Measurements from ENCODE around the gene BOD1.

The BOD1 gene

DNA sequence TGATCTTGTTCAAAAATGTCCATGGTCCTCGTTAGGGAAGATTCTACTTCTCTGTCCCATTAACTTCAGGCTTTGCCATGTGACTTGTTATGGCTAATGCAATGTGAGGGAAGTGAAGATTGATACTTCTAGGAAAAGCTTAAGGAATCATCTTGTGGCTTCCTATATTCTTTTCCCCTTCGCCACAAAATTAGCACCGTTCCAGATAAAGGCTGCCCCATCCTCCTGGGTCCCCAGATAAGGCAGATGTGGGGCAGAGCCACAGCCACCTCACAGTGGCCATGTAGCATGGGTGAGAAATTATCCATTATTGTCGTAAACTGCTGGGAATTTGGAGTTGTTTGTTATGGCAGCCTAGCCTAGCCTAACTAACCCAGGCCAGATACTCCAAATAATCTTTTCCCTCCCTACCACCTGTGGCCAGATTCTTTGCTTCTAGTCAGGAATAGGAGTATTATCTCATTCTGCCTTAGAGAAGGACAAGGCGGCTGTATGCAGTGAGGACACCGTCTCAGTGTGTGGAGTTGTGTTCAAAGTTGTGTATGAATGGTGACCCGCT is 31.9 kb upstream of the BOD1 start:
- no peaks in the 10 kb centered on the region for H3K9me3 ChIP-seq (replicated peaks; ENCODE audit: low read length)
- H3K4me2 ChIP-seq (ENCODE audit: low read length): no peak overlapping the region
- H3K36me3 ChIP-seq (ENCODE audit: insufficient read depth, low read length): no peaks in the 10 kb centered on the region
- H3K9ac ChIP-seq (ENCODE audit: low read depth, low read length): no peak overlapping the region
- no peaks in the 10 kb centered on the region for H3K4me1 ChIP-seq (ENCODE audit: control insufficient read depth, insufficient read depth, low read length)
- H3K27me3 ChIP-seq (ENCODE audit: control insufficient read depth, insufficient read depth, low read length): peaks cover 61% of the 10 kb centered on the region
- H3K4me3 ChIP-seq (ENCODE audit: low read length): no peak overlapping the region

DNA sequence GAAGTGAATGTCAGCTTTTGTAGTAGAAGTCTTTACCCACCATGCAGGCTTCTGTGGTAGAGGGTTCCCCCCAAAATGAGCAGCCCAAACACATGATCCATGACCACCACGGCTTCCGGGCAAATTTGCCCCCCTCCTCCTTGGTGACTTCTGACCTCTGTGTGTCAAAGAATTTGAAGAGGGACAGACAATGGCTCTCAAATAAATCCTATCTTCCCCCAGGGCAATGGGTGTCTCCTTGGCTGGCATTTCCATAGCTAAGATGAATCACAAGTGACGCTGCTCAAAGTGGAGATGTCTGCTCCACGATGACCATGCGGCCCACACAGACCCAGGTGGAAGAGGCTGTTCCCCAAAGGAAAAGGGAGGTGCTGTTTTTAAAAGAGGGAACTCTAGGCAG is 30.2 kb upstream of the BOD1 start:
- no peaks in the 10 kb centered on the region for H3K4me1 ChIP-seq (ENCODE audit: control insufficient read depth, insufficient read depth, low read length)
- no peaks in the 10 kb centered on the region for H3K9me3 ChIP-seq (replicated peaks; ENCODE audit: low read length)
- H3K9ac ChIP-seq (ENCODE audit: low read depth, low read length): no peak overlapping the region
- no peak overlapping the region for H3K4me2 ChIP-seq (ENCODE audit: low read length)
- H3K4me3 ChIP-seq (ENCODE audit: low read length): no peak overlapping the region
- H3K36me3 ChIP-seq (ENCODE audit: insufficient read depth, low read length): no peaks in the 10 kb centered on the region
- peaks cover 64% of the 10 kb centered on the region for H3K27me3 ChIP-seq (ENCODE audit: control insufficient read depth, insufficient read depth, low read length)

DNA sequence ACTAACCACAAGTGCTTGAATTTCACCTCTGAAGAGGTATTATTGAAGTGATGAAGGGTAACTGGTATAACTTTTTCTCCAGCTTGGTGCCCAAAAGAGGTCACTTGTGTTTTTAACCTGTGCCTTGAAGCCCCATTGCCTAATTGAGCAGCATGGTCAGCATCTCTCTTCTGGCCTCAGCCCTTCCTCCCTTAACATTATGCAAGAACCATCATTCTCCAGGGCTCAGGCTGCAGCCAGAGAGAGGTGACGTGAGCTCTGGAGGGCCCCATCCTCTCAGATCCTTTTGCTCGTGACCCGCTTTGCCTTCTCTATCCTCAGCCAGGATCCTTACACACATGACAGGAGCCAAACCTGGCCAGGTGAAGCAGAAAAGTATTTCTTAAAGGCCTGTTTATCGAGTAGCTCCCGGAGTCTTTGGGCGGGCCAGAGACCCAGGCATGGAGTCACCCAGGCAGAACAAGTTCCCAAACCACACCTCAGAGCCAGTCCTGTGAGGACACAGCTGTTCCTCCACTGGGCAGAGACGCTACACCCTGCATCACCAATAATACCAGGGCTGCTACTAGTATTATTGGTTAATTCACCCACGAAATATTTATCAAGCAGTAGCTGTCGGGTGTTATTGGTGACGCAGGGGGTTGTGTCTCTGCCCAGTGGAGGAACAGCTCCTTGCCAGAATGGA is 29.6 kb upstream of the BOD1 start:
- H3K27me3 ChIP-seq (ENCODE audit: control insufficient read depth, insufficient read depth, low read length): peaks cover 61% of the 10 kb centered on the region
- H3K4me1 ChIP-seq (ENCODE audit: control insufficient read depth, insufficient read depth, low read length): no peaks in the 10 kb centered on the region
- no peaks in the 10 kb centered on the region for H3K9me3 ChIP-seq (replicated peaks; ENCODE audit: low read length)
- no peak overlapping the region for H3K4me3 ChIP-seq (ENCODE audit: low read length)
- H3K4me2 ChIP-seq (ENCODE audit: low read length): no peak overlapping the region
- no peak overlapping the region for H3K9ac ChIP-seq (ENCODE audit: low read depth, low read length)
- no peaks in the 10 kb centered on the region for H3K36me3 ChIP-seq (ENCODE audit: insufficient read depth, low read length)

- Histone ChIP-seq H3K36me3 (ENCODE audit: insufficient read depth, low read length) (no peaks in the 10 kb centered on the region), H3K4me1 (ENCODE audit: control insufficient read depth, insufficient read depth, low read length) (no peaks in the 10 kb centered on the region), H3K9ac (ENCODE audit: low read depth, low read length) (no peak overlapping the region), H3K4me2 (ENCODE audit: low read length) (no peak overlapping the region), H3K4me3 (ENCODE audit: low read length) (no peak overlapping the region), H3K27me3 (ENCODE audit: control insufficient read depth, insufficient read depth, low read length) (peaks cover 61% of the 10 kb centered on the region), H3K9me3 (replicated peaks; ENCODE audit: low read length) (no peaks in the 10 kb centered on the region)
Observed at GRCh38 chr5:173645437-173645807, 29.0 kb upstream of the BOD1 start.

DNA sequence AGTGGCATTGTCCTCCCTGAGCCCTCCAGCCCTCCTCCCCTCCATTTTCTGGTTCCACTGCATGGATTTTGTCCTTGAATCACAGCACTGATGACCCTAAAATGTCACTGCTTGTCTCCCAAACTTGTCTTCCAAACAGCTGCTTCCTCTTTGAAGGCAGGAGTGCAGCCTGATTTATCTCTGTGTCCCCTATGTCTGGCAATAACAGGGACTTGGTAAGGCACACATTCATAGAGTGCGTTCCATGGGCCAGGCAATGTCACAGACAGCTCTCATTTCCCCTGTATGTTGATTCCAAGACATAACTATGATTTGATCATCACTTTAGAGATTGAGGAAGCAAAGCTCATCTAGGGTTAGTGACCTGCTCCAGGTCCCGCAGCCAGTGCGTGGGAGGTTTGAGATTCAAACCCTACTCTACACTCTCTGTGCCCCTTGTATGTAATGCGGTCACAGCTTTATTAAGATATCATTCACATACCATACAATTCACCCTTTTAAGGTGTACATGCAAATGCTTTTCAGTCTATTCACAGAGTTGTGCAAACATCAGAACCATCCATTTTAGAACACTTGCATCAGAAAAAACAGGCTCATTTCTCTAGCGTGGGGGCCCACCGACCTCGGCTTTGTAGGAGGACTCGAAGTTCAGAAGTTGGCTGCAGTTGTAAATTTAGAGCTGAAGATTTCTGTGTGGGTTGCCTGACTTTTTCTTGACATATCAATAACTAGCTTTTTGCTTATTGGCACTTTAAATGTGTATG is 28.4 kb upstream of the BOD1 start:
- Histone ChIP-seq H3K9ac (ENCODE audit: low read depth, low read length) (no peak overlapping the region), H3K4me3 (ENCODE audit: low read length) (no peak overlapping the region), H3K9me3 (replicated peaks; ENCODE audit: low read length) (no peaks in the 10 kb centered on the region), H3K27me3 (ENCODE audit: control insufficient read depth, insufficient read depth, low read length) (peaks cover 58% of the 10 kb centered on the region), H3K4me2 (ENCODE audit: low read length) (no peak overlapping the region), H3K4me1 (ENCODE audit: control insufficient read depth, insufficient read depth, low read length) (no peaks in the 10 kb centered on the region), H3K36me3 (ENCODE audit: insufficient read depth, low read length) (no peaks in the 10 kb centered on the region)

DNA sequence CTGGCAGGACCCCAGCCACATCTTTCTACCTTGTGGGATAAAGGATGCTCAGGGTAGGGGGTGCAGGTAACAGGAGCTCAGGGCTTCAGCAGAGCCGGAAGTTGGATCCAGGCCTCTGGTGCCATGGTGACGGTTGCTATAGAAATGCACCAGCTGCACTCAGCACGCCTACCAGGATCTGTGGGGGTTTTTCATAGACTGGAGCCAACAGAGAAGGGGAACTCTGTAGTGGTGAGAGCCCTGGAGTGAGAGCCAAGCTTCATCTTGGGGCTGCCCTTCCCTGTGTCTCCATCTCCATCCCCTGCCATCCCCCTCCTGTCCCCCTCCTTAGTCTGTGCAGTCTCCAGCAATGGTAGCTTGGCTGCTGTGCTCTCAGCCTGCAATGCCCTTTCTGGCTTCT is 27.5 kb upstream of the BOD1 start:
- H3K27me3 ChIP-seq (ENCODE audit: control insufficient read depth, insufficient read depth, low read length): peaks cover 55% of the 10 kb centered on the region
- no peak overlapping the region for H3K4me3 ChIP-seq (ENCODE audit: low read length)
- no peaks in the 10 kb centered on the region for H3K4me1 ChIP-seq (ENCODE audit: control insufficient read depth, insufficient read depth, low read length)
- no peaks in the 10 kb centered on the region for H3K9me3 ChIP-seq (replicated peaks; ENCODE audit: low read length)
- no peaks in the 10 kb centered on the region for H3K36me3 ChIP-seq (ENCODE audit: insufficient read depth, low read length)
- no peak overlapping the region for H3K9ac ChIP-seq (ENCODE audit: low read depth, low read length)
- no peak overlapping the region for H3K4me2 ChIP-seq (ENCODE audit: low read length)

GRCh38 chr5:173642895-173643481 is 26.5 kb upstream of the BOD1 start:
- Histone ChIP-seq H3K36me3 (ENCODE audit: insufficient read depth, low read length) (no peaks in the 10 kb centered on the region), H3K9ac (ENCODE audit: low read depth, low read length) (no peak overlapping the region), H3K4me2 (ENCODE audit: low read length) (no peak overlapping the region), H3K27me3 (ENCODE audit: control insufficient read depth, insufficient read depth, low read length) (peaks cover 49% of the 10 kb centered on the region), H3K4me1 (ENCODE audit: control insufficient read depth, insufficient read depth, low read length) (no peaks in the 10 kb centered on the region), H3K9me3 (replicated peaks; ENCODE audit: low read length) (no peaks in the 10 kb centered on the region), H3K4me3 (ENCODE audit: low read length) (no peak overlapping the region)

DNA sequence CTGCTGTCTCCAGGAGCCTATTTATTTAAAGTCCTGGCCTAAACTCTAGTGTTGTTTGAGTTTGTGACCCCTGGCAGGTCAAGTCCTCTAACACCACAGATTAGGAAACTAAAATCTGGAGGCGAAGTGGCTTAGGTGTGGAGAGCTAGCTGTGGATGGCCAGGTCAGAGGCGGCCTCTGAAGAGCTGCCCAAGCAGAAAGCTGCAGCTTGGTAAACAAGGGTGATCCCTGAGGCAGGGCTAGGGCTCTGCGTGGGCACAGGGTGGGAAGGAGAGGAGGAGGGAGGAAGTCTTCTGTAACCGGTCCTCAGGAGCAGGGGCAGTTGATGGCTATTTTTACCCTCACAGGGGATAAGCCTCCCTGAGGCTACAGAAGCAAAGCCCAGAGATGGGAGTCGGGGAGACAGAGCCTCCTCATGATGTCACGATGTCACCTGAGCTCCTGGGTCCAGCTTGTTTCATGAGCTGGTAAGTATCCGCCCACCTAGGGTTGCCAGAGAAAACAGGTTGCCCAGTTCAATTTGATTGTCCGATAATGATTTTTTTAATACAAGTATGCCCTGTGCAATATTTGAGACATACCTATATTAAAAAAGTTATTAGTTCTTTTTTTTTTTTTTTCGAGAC is 25.9 kb upstream of the BOD1 start:
- H3K9ac ChIP-seq (ENCODE audit: low read depth, low read length): no peak overlapping the region
- H3K36me3 ChIP-seq (ENCODE audit: insufficient read depth, low read length): no peaks in the 10 kb centered on the region
- H3K27me3 ChIP-seq (ENCODE audit: control insufficient read depth, insufficient read depth, low read length): peaks cover 53% of the 10 kb centered on the region
- H3K4me3 ChIP-seq (ENCODE audit: low read length): no peak overlapping the region
- H3K4me2 ChIP-seq (ENCODE audit: low read length): no peak overlapping the region
- no peaks in the 10 kb centered on the region for H3K9me3 ChIP-seq (replicated peaks; ENCODE audit: low read length)
- no peaks in the 10 kb centered on the region for H3K4me1 ChIP-seq (ENCODE audit: control insufficient read depth, insufficient read depth, low read length)

GRCh38 chr5:173640156-173640804 is 23.8 kb upstream of the BOD1 start:
- H3K4me1 ChIP-seq (ENCODE audit: control insufficient read depth, insufficient read depth, low read length): no peaks in the 10 kb centered on the region
- H3K4me2 ChIP-seq (ENCODE audit: low read length): no peak overlapping the region
- H3K4me3 ChIP-seq (ENCODE audit: low read length): no peak overlapping the region

GRCh38 chr5:173638126-173639040 is 21.9 kb upstream of the BOD1 start:
- no peaks in the 10 kb centered on the region for H3K9me3 ChIP-seq (replicated peaks; ENCODE audit: low read length)
- H3K36me3 ChIP-seq (ENCODE audit: insufficient read depth, low read length): no peaks in the 10 kb centered on the region
- no peak overlapping the region for H3K9ac ChIP-seq (ENCODE audit: low read depth, low read length)
- no peak overlapping the region for H3K4me2 ChIP-seq (ENCODE audit: low read length)
- no peak overlapping the region for H3K4me3 ChIP-seq (ENCODE audit: low read length)
- H3K27me3 ChIP-seq (ENCODE audit: control insufficient read depth, insufficient read depth, low read length): peaks cover 29% of the 10 kb centered on the region
- H3K4me1 ChIP-seq (ENCODE audit: control insufficient read depth, insufficient read depth, low read length): no peaks in the 10 kb centered on the region

More at GRCh38 chr5:173640156-173640804, 23.8 kb upstream of the BOD1 start:
- Histone ChIP-seq H3K9me3 (replicated peaks; ENCODE audit: low read length) (no peaks in the 10 kb centered on the region), H3K27me3 (ENCODE audit: control insufficient read depth, insufficient read depth, low read length) (peaks cover 36% of the 10 kb centered on the region), H3K36me3 (ENCODE audit: insufficient read depth, low read length) (no peaks in the 10 kb centered on the region), H3K9ac (ENCODE audit: low read depth, low read length) (no peak overlapping the region)

Data from skeletal muscle satellite cell (primary cell).